HepG2 (cell line): ENCODE data around the gene SYNDIG1.

Source experiments
- BRCA1 ChIP-seq: sonication (generic); formaldehyde crosslinking; IDR thresholded peaks from 2 replicates; pipeline ENCODE4 v1.4.0; 2020; ENCODE audit warnings: missing genetic modification reagents
- CBX5 ChIP-seq: sonication (generic); formaldehyde crosslinking; IDR thresholded peaks from 2 replicates; pipeline ENCODE4 v1.4.0; 2020; ENCODE audit warnings: missing genetic modification reagents, borderline replicate concordance
- CTCF ChIP-seq: sonication (generic); formaldehyde crosslinking; IDR thresholded peaks from 2 replicates; pipeline ENCODE4 v1.5.0; 2020; ENCODE audit warnings: mild to moderate bottlenecking, missing genetic modification reagents, moderate library complexity
- DR1 ChIP-seq: sonication (generic); formaldehyde crosslinking; IDR thresholded peaks from 2 replicates; pipeline ENCODE4 v1.8.0; 2021; ENCODE audit warnings: mild to moderate bottlenecking, missing genetic modification reagents, inconsistent platforms
- NKX3-1 ChIP-seq: sonication (generic); formaldehyde crosslinking; IDR thresholded peaks from 2 replicates; pipeline ENCODE4 v1.5.0; 2020; ENCODE audit warnings: missing genetic modification reagents
- ZBTB10 ChIP-seq: sonication (generic); formaldehyde crosslinking; IDR thresholded peaks from 2 replicates; pipeline ENCODE4 v1.4.0; 2020; ENCODE audit warnings: missing genetic modification reagents, borderline replicate concordance
- ZNF674 ChIP-seq: sonication (generic); formaldehyde crosslinking; IDR thresholded peaks from 2 replicates; pipeline ENCODE4 v1.5.0; 2020; ENCODE audit warnings: low read depth, mild to moderate bottlenecking, missing genetic modification reagents

- TF ChIP-seq CTCF (CRISPR knock-in tag), result no peak
- no peak for TF ChIP-seq ZNF674
- TF ChIP-seq CBX5, result no peak
- no peak for TF ChIP-seq ZBTB10
- TF ChIP-seq BRCA1 (CRISPR knock-in tag), result no peak
- TF ChIP-seq DR1 (CRISPR knock-in tag), result no peak
- no peak for TF ChIP-seq NKX3-1 (CRISPR knock-in tag)
Measured at GRCh38 chr20:24695529-24696225, 226.2 kb downstream of the SYNDIG1 start.
